GM21737 (cell line): ENCODE measurements around the gene LCTL.

Experiments
- ATAC-seq: cut with Tn5 transposase; IDR thresholded peaks from one replicate; pipeline ENCODE4 v1.9.1; 2021; ENCODE audit warnings: mild to moderate bottlenecking, moderate library complexity; ENCODE audit not compliant: unreplicated experiment

The LCTL gene

DNA sequence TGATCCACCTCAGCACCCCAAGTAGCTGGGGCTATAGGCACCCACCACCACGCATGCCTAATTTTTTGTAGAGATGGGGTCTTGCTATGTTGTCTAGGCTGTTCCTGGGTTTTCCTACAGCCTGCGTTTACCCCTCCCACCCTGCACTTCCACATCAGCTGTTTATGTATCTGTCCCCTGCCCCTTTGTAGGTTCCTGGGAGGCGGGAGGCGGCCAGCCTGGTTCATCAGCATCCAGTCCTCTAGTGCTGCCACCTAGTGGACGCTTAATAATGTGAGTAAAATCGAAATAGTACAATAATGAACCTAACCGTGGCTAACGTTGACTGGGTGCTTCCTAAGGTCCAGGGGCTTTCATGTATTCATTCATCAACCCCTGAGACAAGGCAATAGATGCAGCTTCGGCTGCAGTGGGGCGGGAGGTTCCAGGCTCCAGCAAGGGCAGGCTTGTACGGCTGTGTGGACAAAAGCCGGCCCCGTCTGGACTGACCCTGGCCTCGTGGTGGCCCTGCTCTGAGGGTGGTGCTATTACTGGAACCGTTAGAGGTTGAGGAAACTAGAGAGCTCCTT lies 1.2 kb upstream of the LCTL start:
- ATAC-seq, result no peak

DNA sequence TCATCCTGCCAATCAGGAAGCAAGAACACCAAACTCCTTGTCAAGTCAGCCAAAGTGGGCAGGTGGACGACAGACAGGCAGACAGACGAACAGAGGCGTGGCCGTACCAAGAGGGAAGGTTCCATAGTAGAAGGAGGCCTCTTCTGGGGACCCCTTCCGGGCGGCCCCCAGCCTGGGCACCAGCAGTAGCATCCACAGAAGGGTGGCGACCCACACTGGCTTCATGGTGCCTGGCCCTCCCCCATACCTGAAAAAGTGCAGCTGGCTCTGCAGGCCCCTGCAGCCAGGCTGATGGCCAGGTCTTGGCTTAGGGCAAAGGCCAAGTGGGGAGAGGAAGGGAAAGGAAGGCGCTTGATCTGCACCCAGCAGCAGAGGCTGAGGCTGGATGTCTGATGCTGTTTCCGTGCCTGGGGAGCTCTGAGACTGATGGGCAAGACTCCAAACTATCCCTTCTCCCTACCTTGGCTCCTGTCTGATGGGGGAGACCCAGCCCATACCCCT lies 607 bp downstream of the LCTL start:
- no peak for ATAC-seq

DNA sequence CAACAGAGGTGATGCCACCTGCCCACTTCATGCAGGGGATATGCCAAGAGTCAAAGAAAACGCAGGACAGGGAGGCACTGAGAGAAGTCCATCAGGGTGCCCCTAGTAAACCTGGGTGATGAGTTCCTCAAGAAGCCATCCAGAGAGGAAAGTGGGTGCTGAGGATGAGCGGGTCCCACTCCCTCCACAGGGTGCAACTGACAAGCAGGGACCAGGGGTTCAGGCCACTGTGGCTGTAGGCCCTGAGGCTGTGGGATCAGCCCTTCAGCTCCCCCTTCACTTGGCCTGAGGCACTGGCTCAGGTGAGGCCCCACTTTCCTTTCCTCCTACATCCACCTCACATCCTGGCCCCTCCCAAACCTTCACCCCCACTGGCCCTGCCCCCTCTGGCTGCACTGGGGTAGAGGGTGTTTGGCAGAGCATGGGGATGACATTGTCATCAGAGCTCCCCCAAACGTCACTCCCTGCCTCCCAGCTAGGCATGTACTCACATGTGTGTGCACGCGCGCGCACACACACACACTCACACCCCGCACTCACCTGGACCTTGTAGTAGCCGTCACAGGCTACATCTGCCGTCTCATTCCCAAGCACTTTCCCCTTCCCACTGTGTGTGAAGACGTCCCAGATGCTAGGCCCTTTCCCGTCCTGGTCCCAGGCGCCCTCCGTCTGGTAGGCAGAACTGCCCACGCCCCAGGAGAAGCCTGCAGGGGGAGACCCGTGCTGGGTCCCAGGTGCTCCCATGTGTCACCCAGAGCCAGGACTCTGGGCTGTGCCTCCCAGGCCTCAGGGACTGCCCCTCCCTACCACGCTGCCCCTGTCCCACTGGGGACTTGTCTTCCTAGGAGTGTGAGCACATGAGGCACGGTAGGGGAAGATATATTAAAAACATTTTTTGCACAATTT lies 1.4 kb downstream of the LCTL start:
- ATAC-seq, result no peak

DNA sequence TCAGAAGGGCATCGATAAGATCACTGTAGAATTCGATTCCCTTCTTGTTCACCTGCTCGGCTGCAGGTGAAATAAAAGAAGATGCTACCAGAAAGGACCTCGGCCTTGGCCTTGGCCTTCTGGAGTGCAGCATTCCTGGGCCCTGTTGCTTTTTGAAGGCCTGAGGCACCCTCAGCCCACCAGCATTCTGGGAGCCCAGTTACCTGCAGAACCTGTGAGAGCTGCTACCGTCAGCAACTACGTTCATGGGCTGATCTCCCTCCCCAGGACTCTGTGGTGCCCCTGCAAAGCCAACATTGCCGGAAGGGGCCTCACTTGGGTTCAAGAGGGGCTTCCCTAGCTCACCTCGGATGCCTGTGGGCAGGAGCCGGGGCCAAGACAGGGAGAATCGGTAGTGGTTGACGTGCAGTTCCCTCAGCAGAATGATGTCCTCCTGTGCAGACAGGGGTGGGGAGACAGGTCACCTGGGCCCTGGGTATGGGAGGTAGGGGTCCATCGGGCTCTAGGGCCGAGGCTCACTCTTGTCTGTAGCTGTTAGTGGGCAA lies 2.2 kb downstream of the LCTL start:
- no peak for ATAC-seq

DNA sequence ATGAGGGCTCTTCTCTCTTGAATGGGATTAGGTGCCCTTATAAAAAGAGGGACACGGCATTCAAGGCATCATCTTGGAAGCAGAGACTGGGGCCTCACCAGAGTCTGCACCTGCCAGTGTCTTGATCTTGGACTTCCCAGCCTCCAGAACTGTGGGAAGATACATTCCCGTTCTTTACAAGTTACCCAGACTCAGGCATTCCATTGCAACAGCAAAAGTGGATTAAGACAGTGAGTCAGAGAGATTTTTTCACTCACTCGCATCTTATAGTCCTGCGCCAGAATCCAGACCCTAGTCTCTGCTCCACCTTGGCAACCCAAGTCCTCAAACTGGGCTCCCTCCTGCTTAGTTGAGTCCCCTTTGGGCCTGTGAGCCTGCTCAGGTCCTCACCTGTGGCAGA lies 2.7 kb downstream of the LCTL start:
- ATAC-seq, result no peak

DNA sequence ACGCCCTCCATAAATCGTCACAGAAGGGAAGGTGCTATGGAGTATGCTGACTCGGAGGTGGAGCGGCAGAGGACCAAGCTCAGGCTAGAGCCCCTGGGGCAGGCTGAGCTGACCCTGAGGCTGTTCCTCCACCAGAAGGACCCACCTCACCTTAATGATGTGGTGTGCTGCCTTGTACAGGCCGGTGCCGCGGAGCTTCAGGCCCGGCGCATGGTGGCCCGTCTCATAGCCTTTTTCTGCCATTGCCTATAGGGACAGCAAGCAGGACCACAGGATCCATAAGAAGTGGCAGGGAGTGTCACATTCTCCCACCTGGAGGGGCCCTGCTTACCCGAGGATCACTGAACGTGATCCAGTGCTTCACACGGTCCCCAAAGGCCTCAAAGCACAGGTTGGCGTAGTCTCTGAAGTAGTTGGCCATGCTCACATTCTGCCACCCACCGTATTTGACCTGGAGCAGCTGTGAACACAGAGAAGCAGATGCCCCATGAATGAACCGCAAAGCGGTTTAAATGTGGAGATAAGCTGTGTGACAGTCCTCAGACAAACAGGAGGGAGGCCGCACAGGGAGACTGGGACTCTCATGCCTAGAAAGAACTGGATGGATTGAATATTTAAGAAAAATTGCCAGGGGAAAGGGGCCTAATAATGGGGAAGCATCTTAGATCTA lies 4.8 kb downstream of the LCTL start:
- no peak for ATAC-seq

DNA sequence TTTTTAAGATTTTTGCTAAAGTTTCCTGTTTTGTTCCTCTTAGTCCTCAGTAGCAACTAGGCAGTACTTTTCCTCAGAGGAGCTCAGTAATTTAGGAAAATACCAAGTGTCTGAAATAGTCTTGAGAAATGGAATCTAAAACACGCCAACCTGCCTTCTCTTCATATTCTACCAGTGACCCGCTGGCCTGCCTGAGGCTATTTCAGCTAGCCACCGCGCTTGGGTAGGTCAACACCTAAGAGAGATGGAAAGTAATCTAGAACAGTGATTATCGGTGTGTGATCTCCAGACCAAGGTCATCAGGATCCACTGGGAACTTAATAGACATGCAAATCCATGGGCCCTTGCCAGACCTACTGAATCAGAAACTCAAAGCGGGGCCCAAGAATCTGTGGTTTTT lies 7.5 kb downstream of the LCTL start:
- ATAC-seq, result no peak

DNA sequence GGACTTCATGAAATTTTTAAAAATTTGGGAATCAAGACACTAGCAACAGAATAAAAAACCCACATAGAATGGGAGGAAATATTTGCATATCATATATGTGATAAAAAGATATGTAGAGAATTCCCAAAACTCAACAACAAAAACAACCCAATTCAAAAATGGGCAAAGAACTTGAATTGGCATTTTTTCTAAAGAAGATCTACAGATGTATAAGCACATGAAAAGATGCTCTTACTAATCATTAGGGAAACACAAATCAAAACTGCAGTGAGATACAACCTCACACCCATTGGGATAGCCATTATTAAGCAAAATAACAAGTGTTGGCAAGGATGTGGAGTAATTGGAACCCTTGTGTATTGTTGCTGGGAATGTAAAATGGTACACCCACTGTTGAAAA lies 10.1 kb downstream of the LCTL start:
- ATAC-seq, result no peak

DNA sequence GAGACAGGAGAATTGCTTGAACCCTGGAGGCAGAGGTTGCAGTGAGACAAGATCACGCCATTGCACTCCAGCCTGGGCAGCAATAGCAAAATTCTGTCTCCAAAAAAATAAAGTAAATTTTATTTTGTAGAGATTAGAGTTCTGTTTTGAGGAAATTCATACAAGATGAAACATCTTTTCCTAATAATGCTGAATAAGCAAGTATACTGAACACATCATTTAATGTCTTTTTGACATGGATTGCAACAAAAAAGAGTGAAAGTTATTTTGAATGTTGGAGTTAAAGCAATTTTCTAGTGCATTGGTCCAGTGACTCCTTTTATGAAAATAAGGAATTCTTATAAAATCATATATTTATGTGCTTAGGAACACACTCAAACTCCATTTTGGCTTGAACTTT lies 20.5 kb downstream of the LCTL start:
- ATAC-seq, result no peak

DNA sequence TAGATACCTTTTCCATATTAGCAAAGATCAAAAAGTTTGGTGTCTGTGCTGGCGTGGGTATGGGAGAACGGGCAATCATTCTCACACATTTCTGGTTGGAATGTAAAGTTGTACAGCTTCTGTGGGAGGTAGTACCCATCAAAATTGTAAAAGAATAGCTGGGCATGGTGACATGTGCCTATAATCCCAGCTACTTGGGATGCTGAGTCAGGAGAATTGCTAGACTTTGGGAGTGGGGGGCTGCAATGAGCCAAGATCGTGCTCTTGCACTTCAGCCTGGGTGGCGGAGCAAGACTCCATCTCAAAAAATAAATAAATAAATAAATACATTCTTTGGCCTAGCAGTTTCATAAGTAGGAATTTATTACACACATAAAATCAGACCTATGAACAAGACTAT lies 22.9 kb downstream of the LCTL start:
- ATAC-seq, result no peak

DNA sequence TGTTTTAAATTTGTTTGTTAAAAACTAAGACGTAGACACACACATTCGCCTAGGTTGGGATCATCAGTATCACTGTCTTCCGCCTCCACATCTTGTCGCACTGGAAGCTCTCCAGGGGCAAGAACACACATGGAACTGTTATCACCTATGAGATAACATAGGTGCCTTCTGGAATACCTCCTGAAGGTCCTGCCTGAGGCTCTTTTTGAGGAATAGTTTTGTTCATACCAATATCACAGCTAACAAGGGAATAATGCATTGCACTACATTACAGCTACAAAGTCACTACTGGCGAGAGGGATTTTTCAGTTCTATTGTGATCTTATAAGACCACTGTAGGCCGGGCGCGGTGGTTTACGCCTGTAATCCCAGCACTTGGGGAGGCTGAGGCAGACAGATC lies 30.7 kb downstream of the LCTL start:
- ATAC-seq, result no peak

DNA sequence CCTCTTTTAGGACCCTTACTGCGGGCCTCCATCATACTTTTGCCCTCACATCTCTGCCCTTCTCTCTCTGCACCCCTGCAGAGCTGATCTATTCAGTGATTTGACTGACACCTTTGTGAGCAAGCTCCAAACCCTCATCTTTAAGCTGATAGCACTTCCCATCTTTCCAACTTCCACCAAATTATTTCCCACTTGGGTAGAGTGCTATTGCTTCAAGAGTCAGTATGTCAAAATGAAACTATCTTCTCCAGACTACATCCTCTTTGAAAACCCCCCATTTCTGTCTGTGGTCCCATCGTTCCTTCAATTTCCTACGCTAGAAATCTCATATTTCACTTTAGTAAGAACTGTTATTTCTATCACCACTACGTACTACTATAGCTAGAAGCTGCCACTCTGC lies 41.0 kb downstream of the LCTL start:
- no peak for ATAC-seq

DNA sequence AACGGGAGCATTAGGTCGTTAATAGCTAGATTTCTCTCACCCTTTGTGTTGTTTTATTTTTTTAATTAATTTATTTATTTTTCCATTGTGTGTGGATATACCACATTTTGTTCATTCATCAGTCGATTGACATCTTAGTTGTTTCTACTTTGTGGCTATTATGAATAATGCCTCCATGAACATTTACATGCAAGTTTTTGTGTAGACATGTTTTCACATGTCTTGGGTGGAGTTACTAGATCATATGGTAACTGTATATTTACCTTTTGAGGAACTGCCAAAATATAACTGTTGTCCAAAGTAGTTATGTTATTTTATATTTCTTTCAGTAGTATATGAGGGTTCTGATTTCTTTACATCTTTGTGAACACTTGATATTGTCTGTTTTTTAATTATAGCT lies 41.9 kb downstream of the LCTL start:
- ATAC-seq, result no peak

DNA sequence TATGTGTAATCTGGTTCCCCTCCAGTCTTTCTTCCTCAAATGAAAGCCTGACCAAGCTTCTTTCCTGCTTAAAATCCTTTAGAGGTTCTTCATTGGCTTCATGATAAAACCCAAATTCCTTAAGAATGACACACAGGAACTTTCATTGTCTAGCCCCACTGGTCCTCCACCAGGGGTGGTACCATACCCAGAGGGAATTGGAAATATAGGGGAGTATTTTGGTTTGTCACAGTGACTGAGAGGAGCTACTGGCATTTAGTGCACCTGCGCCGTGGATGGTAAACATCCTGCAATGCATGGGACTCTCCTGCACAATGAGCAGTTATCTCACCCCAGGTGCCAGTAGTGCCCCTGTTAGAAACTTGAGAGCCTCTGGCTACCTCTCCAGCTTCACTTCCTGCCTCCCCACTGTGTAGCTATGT lies 49.9 kb downstream of the LCTL start:
- no peak for ATAC-seq

DNA sequence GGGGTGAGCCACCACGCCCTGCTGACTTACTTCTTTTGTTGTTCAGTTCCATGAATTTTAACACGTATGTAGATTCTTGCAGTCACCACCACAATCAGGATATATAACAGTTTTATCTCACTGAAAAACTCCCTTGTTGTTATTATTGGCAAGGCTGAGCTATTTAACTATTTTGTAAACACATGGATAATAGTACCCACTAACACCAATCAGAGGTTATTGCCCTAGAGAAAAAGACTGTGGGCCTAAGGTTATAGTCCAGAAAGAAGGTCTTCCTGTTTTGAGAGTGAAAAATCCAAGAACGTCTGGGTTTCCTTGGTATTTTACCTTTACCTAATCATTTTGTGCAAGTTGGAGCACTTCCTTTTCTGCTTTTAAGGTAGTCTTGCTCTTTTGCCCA lies 51.2 kb downstream of the LCTL start:
- ATAC-seq, result no peak

DNA sequence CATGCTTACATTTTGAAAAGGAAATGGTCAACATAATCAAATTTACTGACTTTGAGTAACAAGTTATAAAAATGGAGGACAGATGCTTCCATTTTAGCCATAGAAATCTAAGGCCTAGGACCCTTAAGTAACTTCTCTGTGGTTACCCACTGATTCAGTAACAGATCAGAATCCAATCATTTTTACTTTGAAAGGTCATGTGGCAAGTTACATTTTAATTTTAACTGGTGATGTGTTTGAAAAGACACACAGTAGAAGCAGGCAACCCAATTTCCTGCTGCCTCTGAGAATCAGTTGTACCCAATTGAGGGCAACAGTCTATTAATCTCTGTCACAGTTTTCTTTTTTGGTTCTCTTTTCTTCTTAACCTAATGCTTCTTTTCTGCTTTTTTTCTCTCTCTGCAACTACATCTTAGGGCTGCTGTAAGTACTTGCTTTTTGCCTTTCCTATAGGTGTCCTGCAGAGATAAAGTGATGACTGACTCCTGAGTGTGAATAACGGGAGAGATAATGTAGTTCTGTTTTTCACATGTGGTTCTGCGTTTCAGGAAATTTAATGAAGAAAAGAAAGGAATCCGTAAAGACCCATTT lies 57.4 kb downstream of the LCTL start:
- ATAC-seq, result no peak

DNA sequence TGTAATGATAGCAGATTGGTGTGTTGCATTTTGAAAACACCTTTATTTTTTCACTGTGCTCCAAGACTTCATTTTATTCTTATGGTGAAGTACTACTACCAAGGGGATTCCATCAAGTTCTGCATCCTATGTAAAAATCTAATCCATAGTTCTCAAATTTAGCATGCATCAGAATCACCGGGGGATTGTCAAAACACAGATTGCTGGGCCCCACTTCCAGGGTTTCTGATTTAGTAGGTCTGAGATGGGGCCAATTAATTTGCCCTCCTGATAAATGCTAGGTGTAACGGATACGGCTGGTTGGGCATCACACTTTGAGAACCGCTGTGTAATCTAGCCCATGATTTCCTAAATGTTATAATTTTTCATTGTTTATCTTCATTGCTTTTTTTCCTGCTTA lies 60.0 kb downstream of the LCTL start:
- ATAC-seq, result no peak

DNA sequence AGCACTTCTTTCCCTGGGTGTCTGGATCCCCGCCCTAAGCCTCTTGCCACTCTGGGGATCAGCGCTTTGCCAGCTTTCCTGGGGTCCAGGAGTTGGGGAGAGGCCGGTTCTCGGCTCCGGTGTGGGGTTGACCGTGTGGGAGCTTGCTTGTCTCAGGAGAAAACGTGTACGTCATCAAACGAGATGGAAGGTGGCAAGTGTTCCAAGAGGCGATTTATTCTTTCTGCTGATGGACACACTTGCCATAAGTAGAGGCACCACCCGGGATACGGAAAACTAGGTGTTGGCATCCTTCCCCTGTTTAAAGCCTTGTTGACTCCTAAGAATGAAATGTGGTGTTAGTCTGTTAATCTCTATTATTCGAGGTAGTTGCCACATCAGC lies 60.4 kb downstream of the LCTL start:
- ATAC-seq, result no peak

DNA sequence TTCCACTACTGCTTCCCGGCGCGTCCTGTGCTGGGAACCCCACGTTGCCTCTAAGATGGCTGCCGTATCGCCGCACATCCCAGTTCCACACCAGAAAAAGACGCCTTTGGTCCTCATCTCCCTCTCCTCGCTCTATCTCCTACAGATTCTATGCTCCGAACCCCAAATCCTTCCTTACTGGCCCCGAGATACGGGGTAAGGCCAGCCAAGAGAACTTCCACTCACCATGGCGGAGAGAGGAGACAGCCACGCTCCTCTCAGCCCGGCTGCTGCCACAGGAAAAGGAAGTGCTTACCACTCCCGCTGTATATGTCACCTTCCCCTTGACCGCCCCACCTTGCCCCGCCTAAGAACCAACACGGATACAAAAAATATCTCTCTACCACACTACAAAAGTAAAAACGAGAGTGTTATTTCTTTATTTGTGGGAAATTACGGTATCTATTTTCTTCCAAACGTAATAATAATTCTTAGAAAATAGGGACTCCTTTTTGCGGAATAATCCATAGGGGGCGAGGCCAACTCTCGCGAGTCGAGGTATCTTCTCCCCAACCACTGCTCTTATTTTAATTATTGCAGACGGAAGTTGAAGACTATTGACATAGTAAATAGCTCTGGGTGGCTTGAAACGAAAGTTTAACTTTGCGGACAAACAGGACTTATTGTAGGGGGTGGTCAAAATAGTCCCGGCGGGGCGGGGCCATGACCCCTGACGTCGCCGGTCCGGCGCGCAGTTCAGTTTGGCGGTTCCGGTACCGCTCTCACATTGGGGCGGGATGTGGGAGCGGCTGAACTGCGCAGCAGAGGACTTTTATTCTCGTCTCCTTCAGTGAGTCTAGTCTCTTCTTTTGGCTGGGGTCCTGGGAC lies 61.0 kb downstream of the LCTL start, which contains the start of the genes RPL4 and ZWILCH:
Gene RPL4 (minus strand): TSS at position 293 of the 867 bp plus-strand sequence. CDS start 65 bp downstream, at position 228.
Gene ZWILCH (plus strand): TSS at position 764 of the 867 bp plus-strand sequence. CDS start 13 bp downstream, at position 777.
- ATAC-seq, result peak; percentile 63
